H1 (cell line): ENCODE measurements around the gene ADAD1. TPM values are rescaled to one million over a fixed set of nuclear protein-coding genes. Genes with fewer than 3 reads are reported as not detected.

Experiments used
- CTCF ChIA-PET: fragments of 300-600 bp; sonication (Branson Sonifier 250); formaldehyde crosslinking; loops from one replicate; lab custom pipeline; 2021; ENCODE audit not compliant: partially characterized antibody; lab: Charles Lee
- POLR2A ChIA-PET: fragments of 300-600 bp; sonication (Branson Sonifier 250); formaldehyde crosslinking; loops from one replicate; lab custom pipeline; 2021; ENCODE audit warnings: inconsistent platforms; ENCODE audit not compliant: partially characterized antibody; lab: Charles Lee
- DNase-seq, 2 experiments: peaks; one replicate each; pipeline versions ENCODE4 v3.0.0 to v3.0.0-alpha.2; 2010 to 2022; ENCODE audit warnings: low spot score in 2 of 2, low read depth in 1 of 2, mixed read lengths in 1 of 2
- FAIRE-seq: peaks from 2 replicates; lab custom pipeline; 2011; peaks lifted over from hg19 to GRCh38; lab: Jason Lieb, UNC
- H2AFZ ChIP-seq: 2 replicates; pipeline ENCODE4 v1.8.1; 2012; ENCODE audit warnings: low read length, inconsistent platforms
- H2AK5ac ChIP-seq: 2 replicates; pipeline ENCODE4 v1.6.1; 2013; ENCODE audit warnings: low read depth, low read length
- H2BK120ac ChIP-seq: replicated peaks from 2 replicates; pipeline ENCODE3; 2013; ENCODE audit warnings: low read depth, low read length, inconsistent platforms
- H2BK12ac ChIP-seq: 2 replicates; pipeline ENCODE4 v1.6.1; 2013; ENCODE audit warnings: low read depth, low read length
- H2BK15ac ChIP-seq: 2 replicates; pipeline ENCODE4 v1.6.1; 2013; ENCODE audit warnings: low read length
- H2BK20ac ChIP-seq: 2 replicates; pipeline ENCODE4 v1.6.1; 2013; ENCODE audit warnings: low read length
- H2BK5ac ChIP-seq: 2 replicates; pipeline ENCODE4 v1.6.1; 2013; ENCODE audit warnings: low read depth, low read length
- H3K14ac ChIP-seq: 2 replicates; pipeline ENCODE4 v1.6.1; 2013; ENCODE audit warnings: inconsistent platforms; ENCODE audit not compliant: insufficient read length
- H3K18ac ChIP-seq: 2 replicates; pipeline ENCODE4 v1.6.1; 2013; ENCODE audit warnings: low read length; ENCODE audit errors: extremely low read depth
- H3K23ac ChIP-seq: 2 replicates; pipeline ENCODE4 v1.6.1; 2013; ENCODE audit warnings: inconsistent platforms; ENCODE audit not compliant: insufficient read length
- H3K23me2 ChIP-seq: 2 replicates; pipeline ENCODE4 v1.6.1; 2013; ENCODE audit warnings: low read depth, low read length
- H3K27ac ChIP-seq: 2 replicates; pipeline ENCODE4 v1.6.1; 2011; ENCODE audit warnings: low read depth, low read length, inconsistent platforms
- H3K27me3 ChIP-seq, 4 experiments: replicated peaks in 1 of 4; 1 replicate in 1 of 4; 2 replicates in 3 of 4; pipeline versions ENCODE4 v1.6.1 to v1.8.1; 2011 to 2013; ENCODE audit warnings: low read length in 3 of 4, mild to moderate bottlenecking in 3 of 4, inconsistent platforms in 2 of 4, mixed read lengths in 2 of 4, moderate library complexity in 1 of 4; ENCODE audit not compliant: control insufficient read depth in 3 of 4, insufficient read depth in 3 of 4; ENCODE audit errors: extremely low read depth in 1 of 4
- H3K36me3 ChIP-seq, 4 experiments: 2 replicates each; pipeline versions ENCODE4 v1.6.1 to v1.8.1; 2011 to 2013; ENCODE audit warnings: mild to moderate bottlenecking in 4 of 4, low read length in 3 of 4, moderate library complexity in 2 of 4, control low read depth in 1 of 4, inconsistent platforms in 1 of 4; ENCODE audit not compliant: insufficient read depth in 4 of 4, control insufficient read depth in 2 of 4
- H3K4ac ChIP-seq: replicated peaks from 2 replicates; pipeline ENCODE3; 2013; ENCODE audit warnings: low read length, low read depth, mixed read lengths, inconsistent platforms; ENCODE audit not compliant: insufficient read length
- H3K4me1 ChIP-seq, 4 experiments: replicated peaks in 1 of 4; 1 replicate in 1 of 4; 2 replicates in 3 of 4; pipeline versions ENCODE4 v1.6.1 to v1.8.1; 2011 to 2013; ENCODE audit warnings: low read length in 3 of 4, inconsistent platforms in 2 of 4, mixed read lengths in 1 of 4; ENCODE audit not compliant: insufficient read depth in 4 of 4, control insufficient read depth in 3 of 4
- H3K4me2 ChIP-seq, 2 experiments: 2 replicates each; pipeline versions ENCODE4 v1.6.1 to v1.8.1; 2011 to 2013; ENCODE audit warnings: low read depth in 2 of 2, low read length in 2 of 2, control low read depth in 1 of 2, inconsistent platforms in 1 of 2, mild to moderate bottlenecking in 1 of 2; ENCODE audit not compliant: insufficient read depth in 1 of 2
- H3K4me3 ChIP-seq, 4 experiments: fragments of 200-600, 300-600 bp in 1 of 4; sonication (generic), shearing (Covaris generic), sonication (Bioruptor Twin) in 1 of 4; 2 replicates each; pipeline versions ENCODE4 v1.5.1 to v1.8.1; 2011 to 2016; ENCODE audit warnings: low read length in 4 of 4, low read depth in 3 of 4, control low read depth in 2 of 4, inconsistent platforms in 2 of 4, mild to moderate bottlenecking in 2 of 4, mixed read lengths in 1 of 4, moderate library complexity in 1 of 4; ENCODE audit not compliant: insufficient read depth in 2 of 4; ENCODE audit errors: extremely low read depth in 1 of 4
- H3K56ac ChIP-seq: replicated peaks from 2 replicates; pipeline ENCODE3; 2013; ENCODE audit warnings: low read depth, mild to moderate bottlenecking, mixed read lengths, low read length, inconsistent platforms; ENCODE audit not compliant: insufficient read length
- H3K79me1 ChIP-seq: 2 replicates; pipeline ENCODE4 v1.6.1; 2013; ENCODE audit warnings: low read depth, low read length, control low read depth
- H3K79me2 ChIP-seq, 2 experiments: 2 replicates each; pipeline versions ENCODE4 v1.6.1 to v1.8.1; 2012 to 2013; ENCODE audit warnings: low read length in 2 of 2, mild to moderate bottlenecking in 2 of 2, inconsistent platforms in 1 of 2; ENCODE audit not compliant: insufficient read depth in 2 of 2, control insufficient read depth in 1 of 2
- H3K9ac ChIP-seq, 4 experiments: replicated peaks in 1 of 4; 1 replicate in 1 of 4; 2 replicates in 3 of 4; pipeline versions ENCODE4 v1.6.1 to v1.8.1; 2011 to 2013; ENCODE audit warnings: low read depth in 3 of 4, low read length in 3 of 4, control low read depth in 2 of 4, mild to moderate bottlenecking in 2 of 4, moderate library complexity in 2 of 4, inconsistent platforms in 1 of 4; ENCODE audit errors: extremely low read depth in 1 of 4
- H3K9me3 ChIP-seq, 2 experiments: 2 replicates each; pipeline versions ENCODE4 v1.6.1 to v1.8.1; 2012 to 2013; ENCODE audit warnings: mild to moderate bottlenecking in 2 of 2, moderate library complexity in 2 of 2, control low read depth in 1 of 2, inconsistent platforms in 1 of 2, low read depth in 1 of 2, low read length in 1 of 2, mixed read lengths in 1 of 2; ENCODE audit not compliant: insufficient read depth in 2 of 2
- H4K20me1 ChIP-seq, 2 experiments: replicated peaks in 1 of 2; 2 replicates each; pipeline versions ENCODE3 to v1.8.1; 2011 to 2013; ENCODE audit warnings: inconsistent platforms in 2 of 2, low read length in 2 of 2, mild to moderate bottlenecking in 1 of 2; ENCODE audit not compliant: insufficient read depth in 2 of 2, control insufficient read depth in 1 of 2
- H4K5ac ChIP-seq: 2 replicates; pipeline ENCODE4 v1.6.1; 2013; ENCODE audit warnings: low read length, low read depth, mixed read lengths, inconsistent platforms; ENCODE audit not compliant: insufficient read length
- H4K8ac ChIP-seq: 2 replicates; pipeline ENCODE4 v1.8.0; 2013; ENCODE audit warnings: mild to moderate bottlenecking, moderate library complexity, low read length, inconsistent platforms; ENCODE audit not compliant: insufficient read depth; ENCODE audit errors: extremely low read depth
- H4K91ac ChIP-seq: replicated peaks from 2 replicates; pipeline ENCODE3; 2013; ENCODE audit warnings: low read length, mixed read lengths, inconsistent platforms; ENCODE audit not compliant: insufficient read length
- ATF3 ChIP-seq: IDR thresholded peaks from 2 replicates; pipeline ENCODE4 v1.6.1; 2011; ENCODE audit warnings: low read depth, mild to moderate bottlenecking, low read length; ENCODE audit not compliant: insufficient read depth
- CBX8 ChIP-seq: fragments of 300-800, 300-1000 bp; sonication (generic); IDR thresholded peaks from 2 replicates; pipeline ENCODE4 v1.7.1; 2016; ENCODE audit warnings: low read depth, low read length, borderline replicate concordance
- EZH2 ChIP-seq: fragments of 200-600 bp; sonication (generic); IDR thresholded peaks from 2 replicates; pipeline ENCODE4 v1.7.1; 2012; ENCODE audit warnings: low read depth, mild to moderate bottlenecking, moderate library complexity, low read length, inconsistent platforms; ENCODE audit not compliant: severe bottlenecking
- FOSL1 ChIP-seq: IDR thresholded peaks from 2 replicates; pipeline ENCODE4 v1.6.1; 2011; ENCODE audit warnings: mild to moderate bottlenecking, low read depth, low read length, moderate library complexity; ENCODE audit not compliant: insufficient read depth
- KDM1A ChIP-seq: fragments of 200-600, 300-600 bp; sonication (generic); IDR thresholded peaks from 2 replicates; pipeline ENCODE4 v1.7.1; 2016; ENCODE audit warnings: mild to moderate bottlenecking, low read length, borderline replicate concordance
- NANOG ChIP-seq: IDR thresholded peaks from 2 replicates; pipeline ENCODE4 v1.6.1; 2011; ENCODE audit warnings: low read length, low read depth, mild to moderate bottlenecking, inconsistent platforms; ENCODE audit not compliant: insufficient read depth, poor library complexity, severe bottlenecking
- SAP30 ChIP-seq: fragments of 300-600 bp; sonication (generic); IDR thresholded peaks from 2 replicates; pipeline ENCODE4 v1.7.1; 2012; ENCODE audit warnings: low read length, moderate library complexity, mild to moderate bottlenecking, inconsistent platforms; ENCODE audit not compliant: insufficient read depth, insufficient replicate concordance
- SIRT6 ChIP-seq: IDR thresholded peaks from one replicate; pipeline ENCODE4 v1.7.1; 2012; ENCODE audit warnings: low read length, inconsistent platforms
- SRF ChIP-seq: IDR thresholded peaks from 2 replicates; pipeline ENCODE4 v1.6.1; 2011; ENCODE audit warnings: mild to moderate bottlenecking, low read depth, low read length, moderate library complexity
- WGBS, 2 experiments: shearing (Covaris generic) in 1 of 2; methylation state at CpG; one replicate each; pipeline versions ENCODE4 v1.1.6 to v1.1.7; 2013 to 2015; ENCODE audit warnings: low lambda C conversion rate in 2 of 2, mixed read lengths in 2 of 2, inconsistent platforms in 1 of 2, low coverage in 1 of 2, missing lambda C conversion rate in 1 of 2; ENCODE audit not compliant: insufficient replicate concordance in 2 of 2, insufficient coverage in 1 of 2, insufficient read length in 1 of 2; ENCODE audit errors: extremely low coverage in 1 of 2, missing lambda C conversion rate in 1 of 2; 5-methylcytosine and 5-hydroxymethylcytosine counted together
- polyA plus RNA-seq, 7 experiments: library from polyadenylated mRNA; depleted of rRNA in 3 of 7; stranded (reverse) in 5 of 7; unstranded in 2 of 7; fragments of >200 nt in 5 of 7; fragments of 200-250 nt in 2 of 7; gene quantifications; 1 replicate in 5 of 7; 2 replicates in 1 of 7; 4 replicates in 1 of 7; pipeline versions ENCODE4 v1.2.1 to v1.2.3, GENCODE V29; 2011 to 2013; ENCODE audit warnings: missing spikeins in 2 of 7, mixed read lengths in 2 of 7
- total RNA-seq: library from RNA; stranded (reverse); fragmentation: NEBNext Ultra II Directional; extraction: Animal tissue kit (Norgen Biotek cat#: 25700); gene quantifications from 2 replicates; pipeline ENCODE4 v1.2.1, GENCODE V29; 2021
- TF ChIP-seq, protein P1 (sequence below): IDR thresholded peaks from 2 replicates; pipeline ENCODE4 v1.6.1; 2012; ENCODE audit warnings: inconsistent platforms

ADAD1 gene
- total and polyA plus RNA-seq, 2 of the 8 experiments (the other 6 are each of a cell fraction or from before 2014, with no cell fraction given): not detected

DNA sequence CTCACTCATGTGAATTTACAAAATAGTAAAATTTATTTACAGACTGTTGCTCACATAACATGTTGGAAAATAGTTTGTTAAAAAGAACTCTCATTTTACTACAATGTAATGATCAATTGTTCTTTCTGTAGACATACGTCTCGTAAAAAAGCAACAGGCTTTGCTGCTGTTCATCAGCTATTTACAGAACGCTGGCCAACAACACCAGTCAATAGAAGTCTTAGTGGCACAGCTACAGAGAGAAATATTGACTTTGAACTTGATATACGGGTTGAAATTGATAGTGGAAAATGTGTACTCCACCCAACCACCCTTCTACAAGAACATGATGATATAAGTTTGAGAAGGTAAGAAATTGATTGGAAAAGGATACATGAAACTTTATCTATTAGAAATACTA lies 47.6 kb upstream of the ADAD1 start:
- Histone ChIP-seq H3K79me1 (no peaks in the 10 kb centered on the region), H2BK12ac (no peak overlapping the region), H2BK120ac (no peak overlapping the region), H3K9ac (no peak overlapping the region), H3K4me2 (no peak overlapping the region), H2AFZ (no peak overlapping the region), H3K27ac (no peak overlapping the region), H2AK5ac (no peak overlapping the region), H3K36me3 (peaks cover 0 to 28% (median 4%) of the 10 kb centered on the region in 4 experiments; a peak in 4 of 8 replicates), H3K4me3 (no peak overlapping the region), H3K56ac (no peak overlapping the region), H4K91ac (no peak overlapping the region), H4K8ac (no peak overlapping the region), H3K14ac (no peak overlapping the region), H4K20me1 (no peaks in the 10 kb centered on the region), H3K79me2 (no peaks in the 10 kb centered on the region), H3K4ac (no peak overlapping the region), H2BK20ac (no peak overlapping the region), H3K23me2 (no peaks in the 10 kb centered on the region), H3K18ac (no peak overlapping the region), H2BK15ac (no peak overlapping the region), H3K23ac (no peak overlapping the region), H2BK5ac (no peak overlapping the region), H3K4me1 (no peaks in the 10 kb centered on the region), H3K9me3 (no peaks in the 10 kb centered on the region), H4K5ac (no peak overlapping the region), H3K27me3 (no peaks in the 10 kb centered on the region)
- DNase-seq (no peak), FAIRE-seq (no peak)
- TF ChIP-seq SRF (no peak), SIRT6 (no peak), EZH2 (no peak), SAP30 (no peak), CBX8 (no peak), FOSL1 (no peak), ATF3 (no peak), NANOG (no peak), KDM1A (no peak)
- TF ChIP-seq, protein P1, sequence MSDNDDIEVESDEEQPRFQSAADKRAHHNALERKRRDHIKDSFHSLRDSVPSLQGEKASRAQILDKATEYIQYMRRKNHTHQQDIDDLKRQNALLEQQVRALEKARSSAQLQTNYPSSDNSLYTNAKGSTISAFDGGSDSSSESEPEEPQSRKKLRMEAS: no peak
- POLR2A ChIA-PET: no interaction called here
- 91% methylated on average over 4 of the region's 4 CpGs; no CpG with 5 or more reads in 1 of the 2 experiments for WGBS, 2 experiments
- CTCF ChIA-PET: no interaction called here
